Measurements from ENCODE around the gene PKLR. TPM values are rescaled to one million over a fixed set of nuclear protein-coding genes. Genes with fewer than 3 reads are reported as not detected.
"Not testable (repeated sequence)": the region's sequence is repeated elsewhere in the genome, so short reads cannot be mapped to it uniquely, and the experiment has no call there.

PKLR gene
- total RNA-seq, 2 donors from 2014 or later = not detected

- no peak for DNase-seq (ENCODE audit: low spot score)
- intact Hi-C loops (cut with DNase I) = no loop called here
Observed at GRCh38 chr1:155247667-155248553, 53.3 kb downstream of the PKLR start.

- DNase-seq (ENCODE audit: low spot score); intact Hi-C loops (cut with DNase I): not testable (repeated sequence)
Observed at GRCh38 chr1:155246796-155247195, 54.4 kb downstream of the PKLR start.

GRCh38 chr1:155245163-155245524 is 56.1 kb downstream of the PKLR start:
- no peak for DNase-seq (ENCODE audit: low spot score)

GRCh38 chr1:155244368-155245162 is 56.7 kb downstream of the PKLR start:
- intact Hi-C loops (cut with DNase I) = no loop called here
- peak; percentile 99 for DNase-seq (ENCODE audit: low spot score)

More at GRCh38 chr1:155245163-155245524, 56.1 kb downstream of the PKLR start:
- intact Hi-C loops (cut with DNase I) = no loop called here

- intact Hi-C loops (cut with DNase I) = no loop called here
- no peak for DNase-seq (ENCODE audit: low spot score)
Observed at GRCh38 chr1:155242805-155243358, 58.4 kb downstream of the PKLR start.

- intact Hi-C loops (cut with DNase I) = no loop called here
- no peak for DNase-seq (ENCODE audit: low spot score)
Observed at GRCh38 chr1:155241841-155242264, 59.4 kb downstream of the PKLR start.

- DNase-seq (ENCODE audit: low spot score) = peak; percentile 80
- intact Hi-C loops (cut with DNase I) = no loop called here
Observed at GRCh38 chr1:155241069-155241679, 60.1 kb downstream of the PKLR start.

Small RNA genes within 50 kb of the gene (microRNA-seq; reads per million reads assigned to microRNA genes)
- 0 reads per million in 2 donors for gene MIR555 (ENCODE audit: borderline microRNAs expressed in 2 of 2)

Other genes starting within 250 kb of the PKLR start
- gene EFNA4, start 237.7 kb downstream of the PKLR start, total RNA-seq = 1 to 10 TPM; 2.0 to 2.6 TPM
- 1 to 10 TPM; 2.0 TPM for gene EFNA3, start 222.6 kb downstream of the PKLR start, total RNA-seq
- gene EFNA1, start 173.6 kb downstream of the PKLR start, total RNA-seq = 10 to 100 TPM; 12.6 to 13.2 TPM
- gene SLC50A1, start 165.6 kb downstream of the PKLR start, total RNA-seq = 10 to 100 TPM; 24.5 TPM
- 10 to 100 TPM; 53.1 to 75.2 TPM for gene DPM3, start 160.9 kb downstream of the PKLR start, total RNA-seq
- 100 to 1,000 TPM; 145 to 146 TPM for gene KRTCAP2, start 128.1 kb downstream of the PKLR start, total RNA-seq
- gene TRIM46, start 127.6 kb downstream of the PKLR start, total RNA-seq = 1 to 10 TPM; 1.3 to 2.1 TPM
- gene THBS3, start 93.5 kb downstream of the PKLR start, total RNA-seq = 10 to 100 TPM; 46.3 to 96.6 TPM
- 10 to 100 TPM; 20.9 to 26.8 TPM for gene MTX1, start 92.7 kb downstream of the PKLR start, total RNA-seq
- 10 to 100 TPM; 21.3 to 25.3 TPM for gene ENTREP3, start 46.0 kb downstream of the PKLR start, total RNA-seq
- gene SCAMP3, start 39.1 kb downstream of the PKLR start, total RNA-seq = 10 to 100 TPM; 34.7 to 37.3 TPM
- gene CLK2, start 27.9 kb downstream of the PKLR start, total RNA-seq = 10 to 100 TPM; 31.2 to 32.3 TPM
- 1 to 10 TPM; 1.4 to 1.5 TPM for gene HCN3, start 24.0 kb downstream of the PKLR start, total RNA-seq
- gene FDPS, start 7.4 kb upstream of the PKLR start, total RNA-seq = 10 to 100 TPM; 86.7 to 93.0 TPM
- gene RUSC1, start 19.5 kb upstream of the PKLR start, total RNA-seq = 10 to 100 TPM; 32.5 to 34.6 TPM

Measured in posterior vena cava (tissue), 2 donors.